ENCODE results near the gene TMEM167A.

GRCh38 chr5:83007755-83008154, 69.4 kb downstream of the TMEM167A start:
- TF ChIP-seq, protein P1, sequence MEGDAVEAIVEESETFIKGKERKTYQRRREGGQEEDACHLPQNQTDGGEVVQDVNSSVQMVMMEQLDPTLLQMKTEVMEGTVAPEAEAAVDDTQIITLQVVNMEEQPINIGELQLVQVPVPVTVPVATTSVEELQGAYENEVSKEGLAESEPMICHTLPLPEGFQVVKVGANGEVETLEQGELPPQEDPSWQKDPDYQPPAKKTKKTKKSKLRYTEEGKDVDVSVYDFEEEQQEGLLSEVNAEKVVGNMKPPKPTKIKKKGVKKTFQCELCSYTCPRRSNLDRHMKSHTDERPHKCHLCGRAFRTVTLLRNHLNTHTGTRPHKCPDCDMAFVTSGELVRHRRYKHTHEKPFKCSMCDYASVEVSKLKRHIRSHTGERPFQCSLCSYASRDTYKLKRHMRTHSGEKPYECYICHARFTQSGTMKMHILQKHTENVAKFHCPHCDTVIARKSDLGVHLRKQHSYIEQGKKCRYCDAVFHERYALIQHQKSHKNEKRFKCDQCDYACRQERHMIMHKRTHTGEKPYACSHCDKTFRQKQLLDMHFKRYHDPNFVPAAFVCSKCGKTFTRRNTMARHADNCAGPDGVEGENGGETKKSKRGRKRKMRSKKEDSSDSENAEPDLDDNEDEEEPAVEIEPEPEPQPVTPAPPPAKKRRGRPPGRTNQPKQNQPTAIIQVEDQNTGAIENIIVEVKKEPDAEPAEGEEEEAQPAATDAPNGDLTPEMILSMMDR (conservative IDR thresholded peaks at IDR 0.05; ENCODE audit: low read depth in 2 of 2), result no peak
- no peak for TF ChIP-seq REST (IDR thresholded peaks at IDR 0.05; ENCODE audit: unreplicated experiment)
- TF ChIP-seq EZH2phosphoT487 (IDR thresholded peaks at IDR 0.05; ENCODE audit: unreplicated experiment), result no peak
- no peak for TF ChIP-seq POLR2AphosphoS5 (IDR thresholded peaks at IDR 0.05; ENCODE audit: low read depth)

Measured in GM23338 (cell line).